Measurements from ENCODE around the gene NOX5.

DNA sequence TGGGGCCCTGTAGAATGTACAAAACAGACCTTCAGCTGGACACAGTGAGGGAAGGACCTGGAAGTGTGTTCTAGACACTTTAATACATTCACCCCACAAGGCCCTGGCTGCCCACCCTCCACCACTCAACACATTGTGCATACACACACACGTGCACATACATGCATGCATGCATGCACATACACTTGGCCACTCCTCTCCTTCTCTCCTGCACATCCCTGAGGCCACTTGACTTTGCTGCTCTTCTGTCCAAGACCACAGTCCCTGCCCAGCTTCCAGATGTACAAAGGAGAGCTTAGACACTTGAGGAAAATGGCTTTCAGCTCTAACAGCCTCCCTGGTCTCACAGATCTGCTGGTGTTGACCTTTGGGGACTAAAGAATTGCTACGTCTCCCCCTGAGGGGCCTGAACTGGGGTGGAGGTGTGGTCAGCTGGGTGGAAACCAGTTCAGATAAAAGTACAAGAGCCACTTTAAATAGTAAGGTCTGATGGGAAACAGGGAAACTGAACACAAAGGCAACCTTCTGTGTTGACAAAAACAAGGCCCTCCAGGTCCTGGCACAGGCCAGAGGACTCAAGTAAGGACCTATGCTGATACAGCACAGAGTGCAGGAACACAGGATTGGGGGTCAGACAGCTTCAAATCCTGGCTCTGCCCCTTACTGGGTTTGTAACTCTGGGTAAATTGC lies 24.8 kb upstream of the NOX5 start:
- TF ChIP-seq, protein P1, sequence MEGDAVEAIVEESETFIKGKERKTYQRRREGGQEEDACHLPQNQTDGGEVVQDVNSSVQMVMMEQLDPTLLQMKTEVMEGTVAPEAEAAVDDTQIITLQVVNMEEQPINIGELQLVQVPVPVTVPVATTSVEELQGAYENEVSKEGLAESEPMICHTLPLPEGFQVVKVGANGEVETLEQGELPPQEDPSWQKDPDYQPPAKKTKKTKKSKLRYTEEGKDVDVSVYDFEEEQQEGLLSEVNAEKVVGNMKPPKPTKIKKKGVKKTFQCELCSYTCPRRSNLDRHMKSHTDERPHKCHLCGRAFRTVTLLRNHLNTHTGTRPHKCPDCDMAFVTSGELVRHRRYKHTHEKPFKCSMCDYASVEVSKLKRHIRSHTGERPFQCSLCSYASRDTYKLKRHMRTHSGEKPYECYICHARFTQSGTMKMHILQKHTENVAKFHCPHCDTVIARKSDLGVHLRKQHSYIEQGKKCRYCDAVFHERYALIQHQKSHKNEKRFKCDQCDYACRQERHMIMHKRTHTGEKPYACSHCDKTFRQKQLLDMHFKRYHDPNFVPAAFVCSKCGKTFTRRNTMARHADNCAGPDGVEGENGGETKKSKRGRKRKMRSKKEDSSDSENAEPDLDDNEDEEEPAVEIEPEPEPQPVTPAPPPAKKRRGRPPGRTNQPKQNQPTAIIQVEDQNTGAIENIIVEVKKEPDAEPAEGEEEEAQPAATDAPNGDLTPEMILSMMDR (IDR thresholded peaks at IDR 0.05; ENCODE audit: insufficient read depth, low read depth, low read length): no peak
- TF ChIP-seq EZH2 (IDR thresholded peaks at IDR 0.05; ENCODE audit: insufficient read depth, low read length): no peak
